Astrocyte (in vitro differentiated cells and primary cell): ENCODE data around the gene MAP7D3. TPM values are rescaled to one million over a fixed set of nuclear protein-coding genes. Genes with fewer than 3 reads are reported as not detected.

Source experiments
- DNase-seq: peaks from one replicate; pipeline ENCODE4 v3.0.0-alpha.2; 2010; ENCODE audit warnings: low read depth
- FAIRE-seq: peaks from 2 replicates; lab custom pipeline; 2011; peaks lifted over from hg19 to GRCh38; lab: Jason Lieb, UNC
- H2AFZ ChIP-seq: 2 replicates; pipeline ENCODE4 v1.6.0; 2012; ENCODE audit warnings: low read depth, low read length, inconsistent platforms
- H3K27ac ChIP-seq: 2 replicates; pipeline ENCODE4 v1.5.1; 2011; ENCODE audit warnings: low read depth, low read length, inconsistent platforms
- H3K27me3 ChIP-seq: 2 replicates; pipeline ENCODE4 v1.6.0; 2011; ENCODE audit warnings: low read length, inconsistent platforms; ENCODE audit not compliant: insufficient read depth
- H3K36me3 ChIP-seq: 2 replicates; pipeline ENCODE4 v1.5.1; 2011; ENCODE audit warnings: low read length, inconsistent platforms; ENCODE audit not compliant: insufficient read depth
- H3K4me1 ChIP-seq: 2 replicates; pipeline ENCODE4 v1.5.1; 2011; ENCODE audit warnings: low read length, inconsistent platforms; ENCODE audit not compliant: insufficient read depth
- H3K4me2 ChIP-seq: 2 replicates; pipeline ENCODE4 v1.6.0; 2012; ENCODE audit warnings: low read length, inconsistent platforms
- H3K4me3 ChIP-seq: 2 replicates; pipeline ENCODE4 v1.5.1; 2011; ENCODE audit warnings: low read depth, mild to moderate bottlenecking, low read length, inconsistent platforms; ENCODE audit not compliant: insufficient read depth
- H3K79me2 ChIP-seq: 2 replicates; pipeline ENCODE4 v1.6.0; 2012; ENCODE audit warnings: mild to moderate bottlenecking, low read length, inconsistent platforms; ENCODE audit not compliant: insufficient read depth
- H3K9ac ChIP-seq: 2 replicates; pipeline ENCODE4 v1.6.0; 2012; ENCODE audit warnings: mild to moderate bottlenecking, low read length, inconsistent platforms
- H3K9me3 ChIP-seq: 2 replicates; pipeline ENCODE4 v1.5.1; 2012; ENCODE audit warnings: low read depth, mild to moderate bottlenecking, low read length, inconsistent platforms; ENCODE audit not compliant: insufficient read depth
- H4K20me1 ChIP-seq: 2 replicates; pipeline ENCODE4 v1.6.0; 2012; ENCODE audit warnings: low read length, inconsistent platforms; ENCODE audit not compliant: insufficient read depth
- H3K27ac Mint-ChIP-seq: one replicate; pipeline ENCODE4 v1.8.0; 2021; ENCODE audit warnings: mild to moderate bottlenecking, mixed read lengths; ENCODE audit not compliant: unreplicated experiment
- H3K27me3 Mint-ChIP-seq: one replicate; pipeline ENCODE4 v1.8.0; 2021; ENCODE audit warnings: low read depth, mixed read lengths; ENCODE audit not compliant: unreplicated experiment
- H3K36me3 Mint-ChIP-seq: one replicate; pipeline ENCODE4 v1.8.0; 2021; ENCODE audit warnings: low read depth, mixed read lengths; ENCODE audit not compliant: unreplicated experiment
- H3K4me1 Mint-ChIP-seq: one replicate; pipeline ENCODE4 v1.8.0; 2021; ENCODE audit warnings: low read depth, mixed read lengths; ENCODE audit not compliant: unreplicated experiment
- H3K4me3 Mint-ChIP-seq: one replicate; pipeline ENCODE4 v1.8.0; 2021; ENCODE audit warnings: mild to moderate bottlenecking, moderate library complexity, mixed read lengths; ENCODE audit not compliant: unreplicated experiment
- H3K9me3 Mint-ChIP-seq: one replicate; pipeline ENCODE4 v1.8.0; 2021; ENCODE audit warnings: mild to moderate bottlenecking, mixed read lengths; ENCODE audit not compliant: unreplicated experiment
- EZH2 ChIP-seq: IDR thresholded peaks from 2 replicates; pipeline ENCODE4 v1.6.1; 2012; ENCODE audit warnings: mild to moderate bottlenecking, low read length, inconsistent platforms; ENCODE audit not compliant: insufficient read depth
- total RNA-seq: library from RNA; stranded (reverse); gene quantifications from 2 replicates; pipeline ENCODE4 v1.2.1, GENCODE V29; 2021
- TF ChIP-seq, protein P1 (sequence below): IDR thresholded peaks from 2 replicates; pipeline ENCODE4 v1.5.1; 2011; ENCODE audit warnings: low read depth, mild to moderate bottlenecking, inconsistent platforms, low read length, moderate library complexity; ENCODE audit not compliant: insufficient read depth

Gene MAP7D3
- total RNA-seq, 1 donor from 2014 or later: 19.4 TPM

DNA sequence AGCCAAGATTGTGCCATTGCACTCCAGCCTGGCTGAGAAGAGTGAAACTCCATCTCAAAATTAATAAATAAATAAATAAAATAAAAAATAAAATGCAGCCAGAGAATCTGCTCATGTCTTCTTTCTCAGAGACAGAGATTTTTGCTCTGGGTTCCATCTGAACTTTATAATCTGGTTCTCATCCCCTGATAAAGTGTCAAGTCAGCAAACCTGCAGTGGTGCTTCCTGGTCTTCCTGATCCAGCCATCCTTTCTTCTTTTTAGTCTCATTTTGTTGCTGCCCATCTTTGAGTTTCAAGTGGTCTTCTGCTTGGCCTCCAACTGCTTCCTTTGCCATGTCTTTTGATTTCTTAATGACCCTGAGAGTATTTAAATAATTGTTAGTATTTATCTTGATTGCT lies 24.1 kb downstream of the MAP7D3 start:
- H3K36me3 ChIP-seq: peaks cover 18% of the 10 kb centered on the region
- H3K9ac ChIP-seq: no peak overlapping the region
- H3K4me2 ChIP-seq: no peak overlapping the region
- FAIRE-seq: no peak
- peaks cover 1% of the 10 kb centered on the region for H3K36me3 Mint-ChIP-seq
- no peaks in the 10 kb centered on the region for H3K4me1 ChIP-seq
- H3K4me3 ChIP-seq: no peak overlapping the region
- DNase-seq: no peak
- H3K27me3 ChIP-seq: no peaks in the 10 kb centered on the region
- peaks cover 4% of the 10 kb centered on the region for H3K4me1 Mint-ChIP-seq
- H2AFZ ChIP-seq: no peak overlapping the region
- no peaks in the 10 kb centered on the region for H3K79me2 ChIP-seq
- H3K27me3 Mint-ChIP-seq: no peaks in the 10 kb centered on the region
- peak overlapping the region; percentile 69 for H3K27ac Mint-ChIP-seq
- no peak overlapping the region for H3K27ac ChIP-seq
- no peaks in the 10 kb centered on the region for H3K9me3 ChIP-seq
- H4K20me1 ChIP-seq: no peaks in the 10 kb centered on the region
- TF ChIP-seq EZH2: no peak
- TF ChIP-seq, protein P1, sequence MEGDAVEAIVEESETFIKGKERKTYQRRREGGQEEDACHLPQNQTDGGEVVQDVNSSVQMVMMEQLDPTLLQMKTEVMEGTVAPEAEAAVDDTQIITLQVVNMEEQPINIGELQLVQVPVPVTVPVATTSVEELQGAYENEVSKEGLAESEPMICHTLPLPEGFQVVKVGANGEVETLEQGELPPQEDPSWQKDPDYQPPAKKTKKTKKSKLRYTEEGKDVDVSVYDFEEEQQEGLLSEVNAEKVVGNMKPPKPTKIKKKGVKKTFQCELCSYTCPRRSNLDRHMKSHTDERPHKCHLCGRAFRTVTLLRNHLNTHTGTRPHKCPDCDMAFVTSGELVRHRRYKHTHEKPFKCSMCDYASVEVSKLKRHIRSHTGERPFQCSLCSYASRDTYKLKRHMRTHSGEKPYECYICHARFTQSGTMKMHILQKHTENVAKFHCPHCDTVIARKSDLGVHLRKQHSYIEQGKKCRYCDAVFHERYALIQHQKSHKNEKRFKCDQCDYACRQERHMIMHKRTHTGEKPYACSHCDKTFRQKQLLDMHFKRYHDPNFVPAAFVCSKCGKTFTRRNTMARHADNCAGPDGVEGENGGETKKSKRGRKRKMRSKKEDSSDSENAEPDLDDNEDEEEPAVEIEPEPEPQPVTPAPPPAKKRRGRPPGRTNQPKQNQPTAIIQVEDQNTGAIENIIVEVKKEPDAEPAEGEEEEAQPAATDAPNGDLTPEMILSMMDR: no peak
- no peaks in the 10 kb centered on the region for H3K9me3 Mint-ChIP-seq
- H3K4me3 Mint-ChIP-seq: no peak overlapping the region

DNA sequence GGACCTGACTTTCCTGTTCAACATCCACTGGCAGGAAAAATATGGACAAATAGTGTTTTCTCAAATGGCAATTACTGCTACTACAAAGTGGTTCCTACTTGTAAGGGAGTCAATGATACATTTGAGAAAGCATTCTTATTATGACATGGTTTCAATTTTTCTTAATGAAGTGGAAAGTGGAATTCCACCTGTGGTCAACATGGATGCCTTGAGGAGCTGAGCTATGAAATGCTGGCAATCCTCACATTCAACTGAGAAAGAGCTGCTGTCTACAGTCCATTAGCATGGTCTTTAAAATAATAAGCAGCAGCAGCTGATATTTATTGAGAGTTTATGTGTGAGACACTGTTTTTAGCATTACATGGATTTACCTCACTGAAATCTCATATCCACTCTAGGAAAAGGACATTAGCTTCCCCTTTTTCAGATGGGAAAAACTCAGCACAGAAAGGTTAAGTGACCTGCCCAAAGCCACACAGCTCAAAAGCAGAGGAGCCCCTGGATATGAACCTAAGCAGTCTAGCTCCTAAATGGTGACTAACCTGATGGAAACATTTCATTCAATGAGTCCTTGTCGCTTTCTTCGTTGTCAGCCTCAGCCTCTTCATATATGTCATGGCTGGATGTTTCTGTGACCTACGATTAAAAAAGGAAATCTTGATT lies 29.2 kb downstream of the MAP7D3 start:
- Mint-ChIP-seq H3K4me1 (peaks cover 4% of the 10 kb centered on the region), H3K27me3 (no peaks in the 10 kb centered on the region), H3K36me3 (peaks cover 15% of the 10 kb centered on the region), H3K27ac (peak overlapping the region; percentile 12), H3K9me3 (no peaks in the 10 kb centered on the region), H3K4me3 (no peak overlapping the region)
- TF ChIP-seq EZH2: no peak
- Histone ChIP-seq H3K4me1 (peaks cover 3% of the 10 kb centered on the region), H3K9me3 (no peaks in the 10 kb centered on the region), H3K36me3 (peaks cover 30% of the 10 kb centered on the region), H3K79me2 (no peaks in the 10 kb centered on the region), H4K20me1 (no peaks in the 10 kb centered on the region), H3K9ac (no peak overlapping the region), H3K4me2 (no peak overlapping the region), H3K27ac (no peak overlapping the region), H3K4me3 (no peak overlapping the region), H3K27me3 (no peaks in the 10 kb centered on the region), H2AFZ (no peak overlapping the region)
- FAIRE-seq: peak; percentile 68
- peak; percentile 44 for DNase-seq

DNA sequence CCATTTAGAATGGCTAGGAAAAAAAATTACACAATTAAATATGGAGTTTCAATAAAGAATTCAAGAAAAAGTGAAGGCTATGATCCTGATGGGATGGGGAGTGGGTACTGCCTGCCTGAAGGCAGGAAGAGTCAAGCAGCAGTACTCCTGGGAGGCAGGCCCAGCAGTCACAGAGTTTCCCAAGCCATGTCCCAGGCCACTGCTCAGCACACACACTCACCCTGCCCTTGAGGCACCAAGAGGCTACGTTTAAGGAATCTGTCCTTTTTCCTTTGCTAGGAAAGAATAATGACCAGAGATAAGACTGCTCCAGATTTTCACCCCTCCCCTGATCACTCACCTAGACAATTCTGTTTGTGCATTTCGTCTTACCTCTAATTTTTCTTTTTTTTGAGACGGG lies 30.2 kb downstream of the MAP7D3 start:
- Histone ChIP-seq H3K36me3 (peaks cover 32% of the 10 kb centered on the region), H3K27me3 (no peaks in the 10 kb centered on the region), H3K4me1 (peaks cover 3% of the 10 kb centered on the region), H3K4me2 (peak overlapping the region; percentile 29), H3K27ac (no peak overlapping the region), H3K4me3 (no peak overlapping the region), H2AFZ (no peak overlapping the region), H3K9me3 (no peaks in the 10 kb centered on the region), H4K20me1 (no peaks in the 10 kb centered on the region), H3K79me2 (no peaks in the 10 kb centered on the region), H3K9ac (no peak overlapping the region)
- peak overlapping the region; percentile 26 for H3K27ac Mint-ChIP-seq
- H3K9me3 Mint-ChIP-seq: no peaks in the 10 kb centered on the region
- H3K27me3 Mint-ChIP-seq: no peaks in the 10 kb centered on the region
- FAIRE-seq (no peak), DNase-seq (no peak)
- TF ChIP-seq EZH2: no peak
- TF ChIP-seq, protein P1: no peak
- H3K36me3 Mint-ChIP-seq: peaks cover 15% of the 10 kb centered on the region
- H3K4me3 Mint-ChIP-seq: no peak overlapping the region
- H3K4me1 Mint-ChIP-seq: peaks cover 4% of the 10 kb centered on the region
